Measurements from ENCODE around the gene MRPL14.

- TF ChIP-seq CTCF (IDR thresholded peaks at IDR 0.05) (no peak), POLR2A (IDR thresholded peaks at IDR 0.05) (no peak), EP300 (IDR thresholded peaks at IDR 0.05) (no peak)
These were observed 26.8 kb upstream of the MRPL14 start for GRCh38 chr6:44154067-44154466.

All from tibial nerve (tissue), 4 donors.